Measurements from ENCODE around the gene TEAD1.
"Not testable (repeated sequence)": the region's sequence is repeated elsewhere in the genome, so short reads cannot be mapped to it uniquely, and the experiment has no call there.

TEAD1 gene

DNA sequence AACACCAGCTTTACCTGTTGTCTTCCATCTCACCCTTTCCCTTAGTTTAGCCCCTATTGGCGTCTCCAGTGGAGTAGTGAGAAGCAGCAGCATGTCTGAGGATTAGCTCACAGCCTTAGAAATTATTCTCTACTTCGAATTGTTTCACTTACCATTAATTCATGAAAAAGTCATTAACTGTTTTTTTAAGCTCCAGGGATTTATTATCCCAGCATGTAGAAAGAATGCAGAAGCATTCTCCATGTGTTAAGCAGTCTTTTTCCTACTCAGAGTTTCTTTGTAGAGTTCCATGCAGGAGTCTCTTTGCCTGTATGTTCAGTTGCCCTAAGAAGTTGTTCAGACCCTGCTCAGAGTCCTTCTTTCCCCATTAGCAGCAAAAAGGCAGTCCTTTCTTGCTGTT, 197.0 kb downstream of the TEAD1 start:
- intact Hi-C loops (cut with DNase I): no loop called here
- DNase-seq: no peak

DNA sequence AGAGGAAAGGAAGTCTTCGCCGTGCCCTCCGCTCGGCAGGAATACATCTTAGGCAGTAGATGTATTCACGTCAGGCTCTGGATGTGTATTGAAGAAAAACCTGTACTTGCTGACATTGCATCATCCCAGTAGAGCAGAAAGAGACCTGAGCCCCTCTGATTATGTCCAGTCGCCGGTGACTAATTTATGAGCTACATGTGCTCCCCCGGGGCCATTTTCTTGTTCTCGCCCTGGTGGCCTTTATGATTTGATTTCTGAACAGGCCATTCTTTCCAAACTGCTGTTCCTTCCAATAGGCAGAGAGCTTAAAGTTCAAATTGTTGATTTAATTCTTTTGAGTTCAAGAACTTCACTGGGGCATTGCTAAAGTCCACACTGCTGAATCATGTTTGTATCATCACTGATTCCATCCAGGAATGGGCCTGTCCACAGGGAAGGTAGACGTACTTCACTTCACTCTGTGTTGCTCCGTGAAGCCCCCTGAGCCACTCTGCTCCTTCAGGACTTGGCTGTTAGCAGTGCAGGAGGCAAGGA, 197.6 kb downstream of the TEAD1 start:
- intact Hi-C loops (cut with DNase I): no loop called here
- no peak for DNase-seq

DNA sequence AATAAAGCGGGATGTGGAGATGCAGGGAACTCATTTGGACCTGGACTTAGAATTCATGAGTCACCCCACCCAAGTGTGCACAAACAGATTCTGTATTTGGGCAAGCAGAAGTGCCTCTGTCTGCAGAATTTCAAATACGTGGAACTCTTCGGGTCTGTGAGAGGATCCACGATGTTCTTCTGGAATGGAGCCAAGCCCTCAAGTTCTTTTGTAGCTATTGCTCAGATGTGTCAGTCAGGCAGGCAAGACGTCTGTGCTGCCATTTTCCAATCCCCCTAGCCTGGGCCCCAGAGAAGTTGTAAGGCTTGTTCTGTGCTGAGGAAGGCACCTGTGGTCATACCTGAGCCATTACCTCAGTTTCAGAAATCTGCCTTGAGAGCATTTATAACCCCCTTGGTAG, 202.1 kb downstream of the TEAD1 start:
- intact Hi-C loops (cut with DNase I): no loop called here
- no peak for DNase-seq

DNA sequence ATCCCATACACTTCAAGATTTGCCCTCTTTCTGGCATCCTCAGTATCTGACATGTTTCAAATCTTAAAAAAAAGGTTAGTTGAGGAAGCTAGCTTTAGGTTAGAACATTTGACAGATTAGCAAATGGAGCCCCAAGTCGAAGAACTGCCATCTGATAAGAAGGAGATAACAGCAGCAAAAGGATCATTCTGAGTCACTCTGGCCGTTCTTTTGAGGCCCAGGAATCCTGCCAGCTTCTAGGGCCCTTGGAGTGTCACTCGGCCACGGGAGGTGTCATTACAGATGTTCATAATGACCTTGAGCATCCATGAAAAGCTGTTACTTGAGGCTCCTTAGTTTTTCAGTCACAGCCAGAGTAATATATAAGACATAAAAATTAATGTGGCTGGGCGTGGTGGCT, 202.8 kb downstream of the TEAD1 start:
- DNase-seq: no peak
- intact Hi-C loops (cut with DNase I): no loop called here

DNA sequence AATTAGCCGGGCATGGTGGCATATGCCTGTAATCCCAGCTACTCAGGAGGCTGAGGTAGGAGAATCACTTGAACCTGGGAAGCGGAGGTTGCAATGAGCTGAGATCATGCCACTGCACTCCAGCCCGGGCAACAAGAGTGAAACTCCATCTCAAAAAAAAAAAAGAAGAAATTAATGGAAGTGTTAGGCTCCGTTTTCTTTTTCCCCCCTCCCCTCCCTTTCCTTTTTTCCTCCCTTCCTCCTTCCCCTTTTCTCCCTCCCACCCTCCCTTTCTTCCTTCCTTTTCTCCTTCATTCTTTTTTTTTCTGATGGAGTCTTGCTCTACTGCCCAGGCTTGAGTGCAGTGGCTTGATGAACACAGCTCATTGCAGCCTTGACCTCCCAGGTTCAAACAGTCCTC, 203.3 kb downstream of the TEAD1 start:
- intact Hi-C loops (cut with DNase I); DNase-seq: not testable (repeated sequence)

DNA sequence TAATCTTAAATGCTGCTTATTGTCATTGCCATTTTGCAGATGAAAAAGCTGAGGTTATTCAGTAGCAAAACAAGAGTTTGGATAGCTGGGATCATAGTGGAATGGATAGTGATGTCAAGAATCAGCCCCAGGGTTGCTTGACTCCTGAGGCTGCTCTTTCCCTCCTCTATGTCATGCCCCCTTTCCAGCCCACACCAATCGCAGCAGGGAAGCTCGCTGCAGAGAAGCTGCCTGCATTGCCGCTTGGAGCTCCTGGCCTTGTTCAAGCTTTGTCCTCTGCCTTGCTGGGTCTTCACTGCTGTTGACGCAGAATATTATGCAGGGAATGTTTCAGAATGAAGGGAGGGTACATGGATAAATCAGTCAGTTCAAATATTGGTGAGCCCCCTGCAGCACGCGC, 206.1 kb downstream of the TEAD1 start:
- DNase-seq: no peak
- intact Hi-C loops (cut with DNase I): no loop called here

DNA sequence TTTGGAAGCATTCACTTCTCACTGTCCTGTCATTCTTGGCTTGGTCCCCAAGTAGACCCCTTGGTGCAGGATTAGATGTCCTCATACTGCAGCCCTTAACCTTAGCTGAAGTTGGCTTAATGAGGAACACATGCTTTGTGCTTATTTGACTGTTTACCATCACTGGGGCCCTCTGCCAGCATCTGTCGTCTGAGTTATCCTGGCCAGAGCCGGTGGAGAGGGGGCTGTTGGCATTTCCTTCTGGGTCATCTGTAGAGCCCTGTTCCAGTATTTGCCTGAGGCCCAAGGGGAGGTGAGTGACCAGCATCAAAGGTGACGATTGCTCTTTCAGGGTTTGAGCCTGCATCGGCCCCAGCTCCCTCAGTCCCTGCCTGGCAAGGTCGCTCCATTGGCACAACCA, 208.4 kb downstream of the TEAD1 start:
- intact Hi-C loops (cut with DNase I): no loop called here
- DNase-seq: no peak

DNA sequence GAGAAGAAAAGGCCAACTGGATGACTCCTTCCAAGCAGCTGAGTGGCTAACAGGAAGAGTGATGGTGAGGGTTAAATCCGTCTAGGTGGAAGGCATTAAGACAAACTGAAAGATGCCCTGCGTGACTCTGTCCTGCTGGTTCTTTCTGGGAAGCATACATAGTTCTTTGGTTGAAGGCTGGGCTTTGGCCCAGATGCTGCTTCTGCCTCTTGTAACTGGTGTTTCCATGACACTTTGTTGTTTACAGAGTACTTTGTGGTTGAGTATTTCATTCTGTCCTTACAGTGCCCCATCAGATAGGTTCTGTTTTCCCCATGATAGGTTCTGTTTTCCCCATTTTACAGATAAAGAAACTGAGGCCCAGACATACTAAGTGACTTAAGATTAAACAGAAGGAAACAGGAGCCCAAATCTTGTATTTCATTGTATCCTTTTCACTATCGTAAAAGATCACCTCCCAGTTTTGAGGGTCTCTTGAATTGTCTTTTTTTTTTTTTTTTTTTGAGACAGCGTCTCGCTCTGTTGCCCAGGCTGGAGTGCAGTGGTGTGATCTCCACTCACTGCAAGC, 210.6 kb downstream of the TEAD1 start:
- intact Hi-C loops (cut with DNase I): loop anchor here (5.0 kb wide), 1 partner anchor 208 kb away; no protein-coding TSS in a partner anchor

DNA sequence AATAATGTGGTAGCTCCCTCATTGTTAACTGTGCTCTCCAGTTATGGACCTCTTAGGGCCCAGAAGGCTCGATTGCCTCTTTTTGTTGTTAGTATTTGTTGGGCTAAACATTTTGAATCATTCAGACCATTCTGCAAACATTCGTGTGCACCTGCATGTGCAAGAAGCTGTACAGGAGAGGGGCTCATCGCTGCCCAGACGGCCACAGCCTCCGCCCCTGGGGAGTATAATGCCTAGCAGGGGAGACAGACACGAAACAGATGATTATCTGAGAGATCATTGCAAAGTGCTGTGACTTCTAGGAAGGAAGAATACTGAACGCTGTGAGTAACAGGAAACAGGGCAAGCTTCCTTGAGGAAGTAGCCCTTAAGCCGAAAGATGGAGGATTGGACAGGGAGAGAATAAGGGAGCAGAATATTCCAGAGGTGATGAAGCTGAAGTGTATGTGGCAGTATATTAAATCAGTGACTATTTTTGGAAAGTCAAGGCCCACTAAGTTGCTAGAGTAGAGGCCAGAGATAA, 211.6 kb downstream of the TEAD1 start:
- intact Hi-C loops (cut with DNase I): loop anchor here (5.0 kb wide), 1 partner anchor 208 kb away; no protein-coding TSS in a partner anchor
- no peak for DNase-seq

More for the DNA sequence above, 210.6 kb downstream of the TEAD1 start:
- no peak for DNase-seq

DNA sequence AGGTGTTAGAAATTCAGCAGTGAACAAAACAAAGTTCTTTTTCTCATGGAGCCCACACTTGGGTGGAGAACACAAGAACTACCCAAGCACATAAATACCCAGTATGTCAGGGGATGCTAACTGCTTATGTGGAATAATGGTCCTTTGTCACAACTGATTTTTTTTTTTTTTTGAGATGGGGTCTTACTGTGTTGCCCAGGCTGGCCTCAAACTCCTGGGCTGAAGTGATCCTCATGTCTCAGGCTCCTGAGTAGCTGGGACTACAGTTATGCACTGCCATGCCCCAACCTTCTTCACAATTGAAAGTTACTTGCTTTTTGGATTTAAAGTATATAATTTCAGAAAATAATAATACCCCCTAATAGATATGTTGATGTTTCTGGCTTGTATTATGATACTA, 212.3 kb downstream of the TEAD1 start:
- intact Hi-C loops (cut with DNase I): loop anchor here (5.0 kb wide), 1 partner anchor 209 kb away; no protein-coding TSS in a partner anchor
- no peak for DNase-seq

DNA sequence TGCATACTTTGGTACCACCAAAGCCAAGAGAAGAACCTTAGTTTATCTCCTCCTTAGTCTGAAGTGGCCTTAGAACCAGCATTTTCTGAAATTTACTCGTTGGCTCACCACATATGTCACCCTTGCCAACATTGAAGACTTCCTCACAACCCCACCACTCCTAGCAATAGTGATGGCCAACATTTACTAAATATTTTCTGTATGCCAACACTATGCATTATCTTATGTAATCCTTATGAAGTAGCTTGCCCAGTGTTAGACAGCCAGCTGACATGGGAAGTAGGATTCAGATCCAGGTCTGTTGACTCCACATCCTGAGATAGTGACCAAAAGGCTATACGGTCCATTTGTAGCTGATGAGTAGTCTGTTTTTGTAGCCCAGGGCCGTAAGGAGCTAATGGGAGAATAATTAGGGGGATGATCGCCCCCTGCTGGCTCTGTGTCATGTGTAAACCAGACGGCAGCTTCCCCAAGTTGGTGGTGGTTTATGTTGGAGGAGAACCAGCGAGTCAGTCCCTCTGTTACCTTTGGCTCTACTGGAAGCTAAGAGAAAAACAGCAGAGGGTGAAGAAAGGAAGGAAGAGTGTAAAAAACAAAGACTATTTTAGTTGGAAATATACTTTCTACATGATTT, 214.4 kb downstream of the TEAD1 start:
- peak in 8 of 10 donors; percentile 35 to 92 (median 78) for DNase-seq
- intact Hi-C loops (cut with DNase I): loop anchor here (1.0 to 5.0 kb wide), 3 partner anchors 211 to 557 kb away; no protein-coding TSS in a partner anchor

DNA sequence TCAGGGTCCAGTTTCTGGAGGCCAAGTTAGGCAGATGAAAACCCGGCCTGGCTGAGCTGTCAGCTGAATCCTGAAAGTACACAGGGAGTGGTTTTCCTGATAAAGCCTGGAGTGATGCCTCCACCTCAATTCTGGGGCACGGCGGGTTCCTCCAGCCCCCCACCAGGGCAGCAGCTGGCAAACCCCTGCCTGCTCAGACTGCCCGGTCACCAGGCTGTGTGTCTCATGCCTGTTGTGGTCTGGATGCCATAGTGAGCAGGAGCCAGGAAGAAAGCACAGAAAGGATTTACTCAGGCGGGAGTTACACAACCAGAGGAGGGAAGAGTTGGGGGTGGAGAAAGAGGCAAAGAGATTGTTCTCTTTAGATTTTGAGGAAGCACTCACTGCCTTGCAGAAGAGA, 215.0 kb downstream of the TEAD1 start:
- intact Hi-C loops (cut with DNase I): loop anchor here (1.0 to 5.0 kb wide), 2 partner anchors 212 to 479 kb away; no protein-coding TSS in a partner anchor
- DNase-seq: no peak

DNA sequence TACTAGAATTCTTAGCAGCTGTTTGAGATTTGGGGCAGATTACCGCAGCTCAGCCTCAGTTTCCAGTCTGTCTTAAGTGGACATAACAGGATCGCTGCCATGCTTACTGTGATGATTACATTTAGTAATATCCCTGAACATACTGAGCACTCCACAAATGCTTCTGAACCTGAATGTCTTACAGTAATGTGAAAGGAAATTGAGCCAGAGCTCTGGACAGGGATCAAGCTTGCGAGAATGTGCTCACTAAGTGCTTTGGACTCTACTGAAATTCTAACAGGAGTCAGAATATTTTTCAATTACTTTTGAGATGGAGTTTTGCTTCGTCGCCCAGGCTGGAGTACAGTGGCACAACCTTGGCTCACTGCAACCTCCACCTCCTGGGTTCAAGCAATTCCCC, 216.3 kb downstream of the TEAD1 start:
- DNase-seq: no peak

DNA sequence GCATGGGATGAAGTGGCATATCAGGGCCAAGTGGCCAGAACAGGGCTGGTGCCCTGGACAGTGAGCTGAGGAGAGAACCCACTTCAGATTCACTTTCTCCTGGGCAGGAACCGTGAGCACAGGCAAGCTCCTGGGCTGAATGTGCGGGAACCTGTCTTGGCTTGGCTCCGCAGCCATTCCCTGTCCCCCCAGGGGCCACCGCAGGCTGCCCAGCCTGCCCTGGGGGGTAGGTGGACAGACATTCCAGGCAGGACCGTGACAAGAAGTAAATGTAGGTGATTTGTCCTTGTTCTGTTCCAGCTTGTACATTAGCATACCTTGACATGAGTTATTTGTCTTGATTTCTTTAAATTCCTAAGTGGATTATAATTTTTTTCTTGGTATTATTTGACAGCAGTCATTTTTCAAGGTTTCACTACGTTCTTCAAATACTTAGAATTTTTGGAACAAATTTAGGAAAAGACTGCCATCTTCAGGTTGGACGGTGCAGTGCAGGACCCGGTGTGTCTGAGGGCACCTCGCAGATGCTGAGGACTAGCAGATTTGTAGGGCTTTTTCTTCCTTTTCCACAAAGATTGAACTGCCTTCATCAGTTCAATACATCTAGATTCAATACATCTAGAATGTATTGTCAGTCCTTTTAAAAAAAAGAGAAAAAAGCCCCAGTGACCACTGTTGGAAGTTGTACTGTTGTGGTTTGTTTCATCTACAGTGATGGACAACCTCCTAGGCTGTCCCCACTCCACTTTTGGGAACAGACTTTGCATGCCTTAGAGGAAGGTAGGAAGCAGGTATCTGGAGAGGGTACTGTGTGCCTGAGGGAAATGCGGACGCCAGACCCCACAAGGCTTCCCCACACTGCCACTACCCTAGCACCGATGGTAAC, 219.8 kb downstream of the TEAD1 start:
- intact Hi-C loops (cut with DNase I): loop anchor here (1.0 to 10.0 kb wide), 3 partner anchors 299 to 606 kb away; no protein-coding TSS in a partner anchor
- DNase-seq: peak; percentile 49 to 94 (median 78)

More for the DNA sequence above, 216.3 kb downstream of the TEAD1 start:
- intact Hi-C loops (cut with DNase I): loop anchor here (10.0 kb wide), 1 partner anchor 296 kb away; no protein-coding TSS in a partner anchor

DNA sequence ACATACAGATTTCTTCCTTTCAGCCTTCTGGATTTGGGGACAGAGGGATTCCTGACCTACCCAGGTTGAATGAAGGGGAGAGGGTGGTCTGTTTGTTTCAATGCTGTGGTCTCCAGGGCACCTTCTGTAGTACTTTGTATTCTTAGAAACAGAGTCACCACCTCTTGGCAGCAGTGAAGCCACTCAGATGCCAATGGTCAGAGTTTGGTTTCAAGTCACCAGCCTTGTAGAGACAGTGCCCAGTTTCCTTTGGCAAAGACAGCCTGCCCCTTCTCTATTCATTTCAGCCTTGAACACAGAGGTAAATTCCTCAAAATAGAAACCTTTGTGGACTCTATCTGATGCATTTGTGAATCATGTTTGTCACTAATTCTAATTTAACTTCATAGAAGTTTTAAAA, 223.2 kb downstream of the TEAD1 start:
- no peak for DNase-seq
- intact Hi-C loops (cut with DNase I): loop anchor here (10.0 kb wide), 1 partner anchor 303 kb away; no protein-coding TSS in a partner anchor

DNA sequence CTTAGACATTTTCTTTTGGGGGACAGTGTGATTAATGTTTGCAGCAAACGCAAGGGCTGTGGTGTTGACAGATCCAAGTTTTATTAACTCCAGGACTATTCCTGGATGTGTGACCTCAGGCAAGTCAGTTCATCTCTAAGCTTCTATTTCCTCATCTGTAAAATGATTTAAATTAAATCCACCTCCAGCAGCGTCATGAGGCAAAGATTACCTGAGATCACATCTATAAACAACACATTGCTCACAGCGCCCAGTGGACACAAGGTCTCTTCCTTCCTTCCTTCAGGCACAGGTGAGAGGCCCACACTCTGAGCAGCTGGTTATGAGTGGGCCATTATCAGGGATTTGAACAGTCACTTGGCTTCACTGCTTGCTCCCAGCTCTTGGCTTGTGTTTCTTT, 223.6 kb downstream of the TEAD1 start:
- intact Hi-C loops (cut with DNase I): loop anchor here (10.0 kb wide), 1 partner anchor 303 kb away; no protein-coding TSS in a partner anchor
- DNase-seq: no peak

DNA sequence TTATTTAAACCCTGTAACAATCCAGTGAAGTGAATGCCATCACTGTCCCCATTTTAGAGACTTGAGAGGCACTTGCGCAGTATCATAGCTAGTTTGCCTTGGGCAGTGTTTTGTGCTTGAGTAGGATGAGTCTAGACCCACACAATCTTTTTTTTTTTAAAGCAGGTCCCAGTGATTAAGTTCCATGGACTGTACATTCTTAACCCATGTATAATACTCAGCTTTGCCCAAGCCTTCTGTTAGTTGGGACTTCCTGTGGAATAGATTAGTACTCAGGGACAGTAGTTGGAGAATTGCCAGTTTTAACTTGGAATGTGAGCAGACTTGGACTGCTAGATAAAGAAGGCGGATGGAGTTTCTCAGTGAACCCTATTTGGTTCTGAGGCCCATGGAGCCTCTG, 226.3 kb downstream of the TEAD1 start:
- DNase-seq: no peak

DNA sequence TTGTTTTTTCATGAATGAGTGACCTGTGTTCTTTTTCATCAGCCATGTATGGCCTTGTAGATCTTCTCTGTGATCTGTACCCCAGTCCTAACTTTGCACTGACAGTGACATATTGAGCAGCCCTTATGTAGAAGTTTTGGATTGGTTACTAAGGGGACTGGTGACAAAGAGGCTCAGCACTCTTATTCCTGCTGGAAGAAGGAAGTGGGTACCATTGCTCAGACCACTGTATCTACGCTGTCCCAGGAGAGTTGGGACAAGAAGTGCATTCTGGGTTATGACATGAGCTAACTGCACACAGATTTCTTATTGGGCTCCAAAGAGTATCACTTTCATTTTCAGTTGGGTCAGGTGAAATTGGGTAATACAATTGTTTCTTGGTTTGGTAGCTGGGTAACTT, 227.1 kb downstream of the TEAD1 start:
- intact Hi-C loops (cut with DNase I): no loop called here

More for the DNA sequence above, 226.3 kb downstream of the TEAD1 start:
- intact Hi-C loops (cut with DNase I): no loop called here

DNA sequence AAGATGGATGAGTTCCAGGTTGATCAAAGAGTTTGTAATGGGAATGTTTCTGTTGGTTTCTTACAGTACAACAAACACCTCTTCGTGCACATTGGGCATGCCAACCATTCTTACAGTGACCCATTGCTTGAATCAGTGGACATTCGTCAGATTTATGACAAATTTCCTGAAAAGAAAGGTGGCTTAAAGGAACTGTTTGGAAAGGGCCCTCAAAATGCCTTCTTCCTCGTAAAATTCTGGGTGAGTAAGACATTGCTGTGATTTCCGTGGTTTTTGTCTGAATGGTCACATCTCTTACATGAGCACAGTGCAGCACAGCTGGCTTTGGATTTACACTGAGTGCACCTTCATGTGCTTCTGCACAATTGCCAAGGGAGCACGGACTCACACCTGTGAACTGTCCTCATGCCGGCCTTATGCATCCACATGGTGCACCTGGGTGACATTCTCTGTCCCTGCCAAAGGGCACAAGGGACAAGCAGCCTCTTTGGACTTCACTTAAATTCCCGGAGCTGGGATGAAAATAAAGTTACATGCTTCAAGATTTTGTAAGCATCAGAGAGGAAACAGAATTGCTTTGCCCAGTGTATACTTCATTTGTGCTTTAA, 227.8 kb downstream of the TEAD1 start:
- intact Hi-C loops (cut with DNase I): no loop called here
- peak in 1 of 10 donors; percentile 61 for DNase-seq

More for the DNA sequence above, 227.1 kb downstream of the TEAD1 start:
- DNase-seq: no peak

All from posterior cingulate gyrus (tissue), 11 donors.